Measurements from ENCODE around the gene NFKBIA. TPM values are rescaled to one million over a fixed set of nuclear protein-coding genes. Genes with fewer than 3 reads are reported as not detected.
A peak's percentile ranks its signal among the peaks of the same experiment; 100 is the strongest.
"Not testable (repeated sequence)": the region's sequence is repeated elsewhere in the genome, so short reads cannot be mapped to it uniquely, and the experiment has no call there.

Gene NFKBIA
- total RNA-seq, 1 donor from 2014 or later: 41.0 TPM

DNA sequence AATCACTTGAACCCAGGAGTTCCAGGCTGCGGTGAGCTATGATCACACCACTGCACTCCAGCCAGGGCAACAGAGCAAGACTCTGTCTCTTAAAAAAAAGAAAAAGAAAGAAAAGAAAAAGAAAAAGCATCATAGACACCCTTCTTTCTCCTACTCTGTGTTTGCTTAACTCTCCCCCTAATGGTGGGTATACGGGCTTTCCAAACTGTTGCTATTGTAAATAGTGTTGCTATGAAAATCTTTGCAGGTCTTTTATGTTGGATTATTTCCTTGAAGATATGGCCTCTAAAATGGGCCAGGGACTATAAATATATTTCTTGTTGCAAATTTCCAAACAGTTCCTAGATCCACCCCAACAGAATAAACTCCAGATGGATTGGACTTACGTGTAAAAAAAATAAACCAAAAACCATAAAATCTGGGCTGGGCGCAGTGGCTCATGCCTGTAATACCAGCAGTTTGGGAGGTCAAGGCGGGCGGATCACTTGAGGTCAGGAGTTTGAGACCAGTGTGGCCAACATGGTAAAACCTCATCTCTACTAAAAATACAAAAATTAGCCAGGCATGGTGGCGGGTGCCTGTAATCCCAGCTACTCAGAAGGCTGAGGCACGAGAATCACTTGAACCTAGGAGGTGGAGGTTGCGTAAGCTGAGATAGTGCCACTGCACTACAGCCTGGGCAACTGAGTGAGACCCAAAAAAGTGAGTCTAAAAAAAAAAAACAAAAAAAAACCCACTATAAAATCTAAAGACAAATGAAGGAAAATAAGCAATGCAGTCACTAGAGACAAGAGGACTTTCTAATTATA is 25.9 kb downstream of the NFKBIA start:
- TF ChIP-seq, protein P1, sequence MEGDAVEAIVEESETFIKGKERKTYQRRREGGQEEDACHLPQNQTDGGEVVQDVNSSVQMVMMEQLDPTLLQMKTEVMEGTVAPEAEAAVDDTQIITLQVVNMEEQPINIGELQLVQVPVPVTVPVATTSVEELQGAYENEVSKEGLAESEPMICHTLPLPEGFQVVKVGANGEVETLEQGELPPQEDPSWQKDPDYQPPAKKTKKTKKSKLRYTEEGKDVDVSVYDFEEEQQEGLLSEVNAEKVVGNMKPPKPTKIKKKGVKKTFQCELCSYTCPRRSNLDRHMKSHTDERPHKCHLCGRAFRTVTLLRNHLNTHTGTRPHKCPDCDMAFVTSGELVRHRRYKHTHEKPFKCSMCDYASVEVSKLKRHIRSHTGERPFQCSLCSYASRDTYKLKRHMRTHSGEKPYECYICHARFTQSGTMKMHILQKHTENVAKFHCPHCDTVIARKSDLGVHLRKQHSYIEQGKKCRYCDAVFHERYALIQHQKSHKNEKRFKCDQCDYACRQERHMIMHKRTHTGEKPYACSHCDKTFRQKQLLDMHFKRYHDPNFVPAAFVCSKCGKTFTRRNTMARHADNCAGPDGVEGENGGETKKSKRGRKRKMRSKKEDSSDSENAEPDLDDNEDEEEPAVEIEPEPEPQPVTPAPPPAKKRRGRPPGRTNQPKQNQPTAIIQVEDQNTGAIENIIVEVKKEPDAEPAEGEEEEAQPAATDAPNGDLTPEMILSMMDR (IDR thresholded peaks at IDR 0.05): no peak
- DNase-seq (ENCODE audit: low spot score): no peak
- Mint-ChIP-seq H3K4me3 (ENCODE audit: unreplicated experiment) (no peak overlapping the region), H3K36me3 (ENCODE audit: low read depth) (no peaks in the 10 kb centered on the region), H3K9me3 (ENCODE audit: low read depth) (no peaks in the 10 kb centered on the region), H3K27ac (ENCODE audit: unreplicated experiment) (no peak overlapping the region), H3K27me3 (ENCODE audit: low read depth) (no peaks in the 10 kb centered on the region), H3K4me1 (ENCODE audit: low read depth) (peaks cover 18% of the 10 kb centered on the region)

DNA sequence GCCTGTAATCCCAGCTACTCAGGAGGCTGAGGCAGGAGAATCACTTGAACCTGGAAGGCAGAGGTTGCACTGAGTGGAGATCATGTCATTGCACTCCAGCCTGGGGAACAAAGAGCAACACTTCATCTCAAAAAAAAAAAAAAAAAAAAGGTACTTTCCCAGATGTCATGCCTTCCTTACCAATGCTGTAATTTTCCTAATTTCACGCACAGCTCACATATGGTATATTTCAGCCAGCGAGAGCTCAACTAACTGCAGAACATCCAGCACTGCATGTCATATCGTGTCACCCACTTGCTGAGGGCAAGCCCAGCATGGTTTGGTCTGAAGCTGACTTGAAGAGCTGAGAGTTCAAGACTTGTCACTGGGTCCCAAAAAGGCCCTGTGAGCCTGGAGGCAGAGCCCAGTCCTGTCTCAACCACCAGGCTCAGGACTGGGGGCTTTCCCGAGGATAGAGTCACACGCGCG is 29.0 kb downstream of the NFKBIA start:
- Mint-ChIP-seq H3K27ac (ENCODE audit: unreplicated experiment) (no peak overlapping the region), H3K36me3 (ENCODE audit: low read depth) (no peaks in the 10 kb centered on the region), H3K4me3 (ENCODE audit: unreplicated experiment) (no peak overlapping the region), H3K4me1 (ENCODE audit: low read depth) (peaks cover 15% of the 10 kb centered on the region), H3K27me3 (ENCODE audit: low read depth) (no peaks in the 10 kb centered on the region), H3K9me3 (ENCODE audit: low read depth) (peaks cover 2% of the 10 kb centered on the region)
- no peak for DNase-seq (ENCODE audit: low spot score)
- TF ChIP-seq, protein P1 (IDR thresholded peaks at IDR 0.05): no peak

DNA sequence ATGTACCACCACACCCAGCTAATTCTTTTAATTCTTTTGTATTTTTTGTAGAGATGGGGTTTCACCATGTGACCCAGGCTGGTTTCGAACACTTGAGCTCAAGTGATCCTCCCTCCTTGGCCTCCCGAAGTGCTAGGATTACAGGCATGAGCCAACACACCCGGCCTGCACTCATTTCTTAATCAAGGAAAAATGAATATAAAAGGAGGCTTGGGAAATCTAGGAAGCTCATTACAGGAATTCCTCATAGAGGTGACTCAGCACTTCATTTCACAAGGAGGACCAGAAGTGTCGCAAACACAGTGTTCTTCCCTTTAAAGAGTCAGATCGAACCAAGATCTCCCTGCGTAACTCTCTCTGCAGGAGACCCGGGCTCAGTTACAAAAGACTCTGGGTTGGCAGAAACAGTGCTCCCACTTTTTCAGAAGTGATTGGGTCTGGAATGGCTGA is 30.3 kb downstream of the NFKBIA start:
- Mint-ChIP-seq H3K4me1 (ENCODE audit: low read depth) (peaks cover 24% of the 10 kb centered on the region), H3K36me3 (ENCODE audit: low read depth) (no peaks in the 10 kb centered on the region), H3K9me3 (ENCODE audit: low read depth) (peaks cover 2% of the 10 kb centered on the region), H3K27me3 (ENCODE audit: low read depth) (no peaks in the 10 kb centered on the region), H3K27ac (ENCODE audit: unreplicated experiment) (peak overlapping the region; percentile 83), H3K4me3 (ENCODE audit: unreplicated experiment) (no peak overlapping the region)
- TF ChIP-seq, protein P1 (IDR thresholded peaks at IDR 0.05): no peak
- no peak for DNase-seq (ENCODE audit: low spot score)

DNA sequence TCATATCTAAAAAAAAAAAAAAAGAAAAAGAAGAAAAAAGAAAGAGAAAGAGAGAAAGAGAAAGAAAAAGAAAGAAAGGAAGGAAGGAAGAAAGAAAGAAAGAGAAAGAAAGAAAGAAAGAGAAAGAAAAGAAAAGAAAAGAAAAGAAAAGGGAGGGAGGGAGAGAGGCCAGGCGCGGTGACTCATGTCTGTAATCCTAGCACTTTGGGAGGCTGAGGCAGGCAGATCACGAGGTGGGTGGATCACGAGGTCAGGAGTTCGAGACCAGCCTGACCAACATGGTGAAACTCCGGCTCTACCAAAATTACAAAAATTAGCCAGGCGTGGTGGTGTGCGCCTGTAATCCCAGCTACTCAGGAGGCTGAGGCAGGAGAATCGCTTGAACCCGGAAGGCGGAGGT is 31.3 kb downstream of the NFKBIA start:
- H3K27me3 Mint-ChIP-seq (ENCODE audit: low read depth); H3K9me3 Mint-ChIP-seq (ENCODE audit: low read depth); H3K4me3 Mint-ChIP-seq (ENCODE audit: unreplicated experiment); H3K36me3 Mint-ChIP-seq (ENCODE audit: low read depth); DNase-seq (ENCODE audit: low spot score); H3K27ac Mint-ChIP-seq (ENCODE audit: unreplicated experiment): not testable (repeated sequence)
- peaks cover 29% of the 10 kb centered on the region for H3K4me1 Mint-ChIP-seq (ENCODE audit: low read depth)

DNA sequence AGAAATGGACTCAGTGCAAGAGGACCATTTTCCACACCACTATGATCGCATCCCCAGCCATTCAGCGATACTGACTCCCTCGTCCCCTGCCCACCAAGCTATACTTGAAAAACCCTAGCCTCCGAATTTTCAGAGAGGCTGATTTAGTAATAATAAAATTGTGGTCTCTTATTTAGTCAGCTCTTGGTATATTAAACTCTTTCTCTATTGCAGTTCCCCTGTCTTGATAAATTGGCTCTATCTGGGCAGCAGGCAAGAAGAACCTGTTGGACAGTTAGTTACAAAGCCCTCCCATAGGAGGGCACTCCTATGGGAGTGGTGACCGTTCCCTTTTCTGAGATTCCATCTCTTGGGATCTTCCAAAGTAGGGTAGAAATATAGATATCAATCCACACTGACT is 33.6 kb downstream of the NFKBIA start:
- H3K27me3 Mint-ChIP-seq (ENCODE audit: low read depth): no peaks in the 10 kb centered on the region
- no peaks in the 10 kb centered on the region for H3K36me3 Mint-ChIP-seq (ENCODE audit: low read depth)
- peaks cover 2% of the 10 kb centered on the region for H3K9me3 Mint-ChIP-seq (ENCODE audit: low read depth)
- TF ChIP-seq, protein P1 (IDR thresholded peaks at IDR 0.05): no peak
- H3K4me3 Mint-ChIP-seq (ENCODE audit: unreplicated experiment): no peak overlapping the region
- no peak overlapping the region for H3K27ac Mint-ChIP-seq (ENCODE audit: unreplicated experiment)
- peak; percentile 11 for DNase-seq (ENCODE audit: low spot score)
- H3K4me1 Mint-ChIP-seq (ENCODE audit: low read depth): peaks cover 44% of the 10 kb centered on the region
